Central memory CD8-positive, alpha-beta T cell (primary cell): ENCODE results near the gene DNAI1.

Experiments used
- ATAC-seq: fragments of 150-1000 bp; cut with Tn5 transposase; replicated peaks from 2 replicates; pipeline ENCODE4 v1.10.0; 2022; ENCODE audit warnings: mild to moderate bottlenecking, moderate FRiP score, moderate number of reproducible peaks; ENCODE audit not compliant: poor library complexity, severe bottlenecking; ENCODE audit errors: extremely low read depth
- DNase-seq, 2 donors: peaks; one replicate each; pipeline ENCODE4 v3.0.0; 2021; ENCODE audit warnings: low spot score in 2 of 2
- H3K27ac Mint-ChIP-seq: one replicate; pipeline ENCODE4 v1.8.0; 2022; ENCODE audit warnings: low read depth, mild to moderate bottlenecking, moderate library complexity, mixed read lengths
- H3K27me3 Mint-ChIP-seq: one replicate; pipeline ENCODE4 v1.8.0; 2022; ENCODE audit warnings: mixed read lengths
- H3K36me3 Mint-ChIP-seq: one replicate; pipeline ENCODE4 v1.8.0; 2022; ENCODE audit warnings: mild to moderate bottlenecking, moderate library complexity, mixed read lengths; ENCODE audit not compliant: insufficient read depth
- H3K4me1 Mint-ChIP-seq: one replicate; pipeline ENCODE4 v1.8.0; 2022; ENCODE audit warnings: mixed read lengths
- H3K4me3 Mint-ChIP-seq: one replicate; pipeline ENCODE4 v1.8.0; 2022; ENCODE audit warnings: mild to moderate bottlenecking, moderate library complexity, mixed read lengths
- H3K9me3 Mint-ChIP-seq: one replicate; pipeline ENCODE4 v1.8.0; 2022; ENCODE audit warnings: mixed read lengths

DNAI1 gene

GRCh38 chr9:34564617-34565016 lies 106.0 kb downstream of the DNAI1 start:
- ATAC-seq (no peak), DNase-seq (no peak)
- H3K4me1 Mint-ChIP-seq: no peaks in the 10 kb centered on the region
- no peak overlapping the region for H3K27ac Mint-ChIP-seq
- no peak overlapping the region for H3K4me3 Mint-ChIP-seq
- peaks cover 76% of the 10 kb centered on the region for H3K27me3 Mint-ChIP-seq
- H3K9me3 Mint-ChIP-seq: no peaks in the 10 kb centered on the region
- H3K36me3 Mint-ChIP-seq: no peaks in the 10 kb centered on the region

GRCh38 chr9:34565856-34566255 lies 107.3 kb downstream of the DNAI1 start:
- no peak for DNase-seq
- no peak overlapping the region for H3K27ac Mint-ChIP-seq
- H3K36me3 Mint-ChIP-seq: no peaks in the 10 kb centered on the region
- no peaks in the 10 kb centered on the region for H3K4me1 Mint-ChIP-seq
- ATAC-seq: no peak
- H3K9me3 Mint-ChIP-seq: no peaks in the 10 kb centered on the region
- no peak overlapping the region for H3K4me3 Mint-ChIP-seq
- H3K27me3 Mint-ChIP-seq: peaks cover 78% of the 10 kb centered on the region

- ATAC-seq (no peak), DNase-seq (no peak)
- H3K9me3 Mint-ChIP-seq: no peaks in the 10 kb centered on the region
- no peak overlapping the region for H3K4me3 Mint-ChIP-seq
- no peaks in the 10 kb centered on the region for H3K36me3 Mint-ChIP-seq
- no peak overlapping the region for H3K27ac Mint-ChIP-seq
- peaks cover 83% of the 10 kb centered on the region for H3K27me3 Mint-ChIP-seq
- H3K4me1 Mint-ChIP-seq: no peaks in the 10 kb centered on the region
Measured at GRCh38 chr9:34566322-34566721, 107.7 kb downstream of the DNAI1 start.

- DNase-seq (no peak), ATAC-seq (no peak)
- Mint-ChIP-seq H3K27me3 (peaks cover 89% of the 10 kb centered on the region), H3K9me3 (no peaks in the 10 kb centered on the region), H3K4me1 (no peaks in the 10 kb centered on the region), H3K27ac (no peak overlapping the region), H3K36me3 (no peaks in the 10 kb centered on the region), H3K4me3 (no peak overlapping the region)
Measured at GRCh38 chr9:34566972-34567371, 108.4 kb downstream of the DNAI1 start.

GRCh38 chr9:34568133-34568532 lies 109.5 kb downstream of the DNAI1 start:
- no peaks in the 10 kb centered on the region for H3K4me1 Mint-ChIP-seq
- no peak overlapping the region for H3K4me3 Mint-ChIP-seq
- ATAC-seq (no peak), DNase-seq (no peak)
- no peaks in the 10 kb centered on the region for H3K36me3 Mint-ChIP-seq
- peaks cover 84% of the 10 kb centered on the region for H3K27me3 Mint-ChIP-seq
- H3K27ac Mint-ChIP-seq: no peak overlapping the region
- H3K9me3 Mint-ChIP-seq: no peaks in the 10 kb centered on the region

GRCh38 chr9:34568774-34569173 lies 110.2 kb downstream of the DNAI1 start:
- no peak for DNase-seq
- H3K27me3 Mint-ChIP-seq: peaks cover 84% of the 10 kb centered on the region
- no peaks in the 10 kb centered on the region for H3K36me3 Mint-ChIP-seq
- no peaks in the 10 kb centered on the region for H3K4me1 Mint-ChIP-seq
- H3K4me3 Mint-ChIP-seq: no peak overlapping the region
- no peaks in the 10 kb centered on the region for H3K9me3 Mint-ChIP-seq
- no peak overlapping the region for H3K27ac Mint-ChIP-seq
- no peak for ATAC-seq

- DNase-seq: no peak
- Mint-ChIP-seq H3K4me3 (no peak overlapping the region), H3K27me3 (peaks cover 84% of the 10 kb centered on the region), H3K36me3 (no peaks in the 10 kb centered on the region), H3K4me1 (no peaks in the 10 kb centered on the region), H3K27ac (no peak overlapping the region), H3K9me3 (no peaks in the 10 kb centered on the region)
- no peak for ATAC-seq
Measured at GRCh38 chr9:34570376-34570775, 111.8 kb downstream of the DNAI1 start.
